Measurements from ENCODE around the gene FAM83E.

The FAM83E gene

GRCh38 chr19:48631225-48631624 lies 16.3 kb upstream of the FAM83E start:
- no peak overlapping the region for H3K4me3 ChIP-seq (ENCODE audit: low read depth, low read length)
- TF ChIP-seq CTCF (IDR thresholded peaks at IDR 0.05; ENCODE audit: insufficient read depth, low read length, missing control alignments), result no peak
- ChIA-PET CTCF (interaction anchor here (0.8 kb wide), 1 partner anchor 15 kb away, joined by 3 read pairs; the partner anchor contains the start of gene CA11), POLR2A (interaction anchor here (1.2 to 3.5 kb wide), 2 partner anchors 12 to 363 kb away, joined by 3 to 12 read pairs; partner anchors contain the start of genes RPL18, RUVBL2 and SPHK2)
- DNase-seq (ENCODE audit: low read depth, low spot score), result no peak

- no peak for TF ChIP-seq CTCF (IDR thresholded peaks at IDR 0.05; ENCODE audit: insufficient read depth, low read length, missing control alignments)
- CTCF ChIA-PET, result interaction anchor here (0.6 kb wide), 1 partner anchor 229 kb away, joined by 3 read pairs; no protein-coding TSS in a partner anchor
- no peak for DNase-seq (ENCODE audit: low read depth, low spot score)
- H3K4me3 ChIP-seq (ENCODE audit: low read depth, low read length), result no peak overlapping the region
- POLR2A ChIA-PET, result interaction anchor here (1.2 to 3.5 kb wide), 2 partner anchors 11 to 363 kb away, joined by 3 to 12 read pairs; partner anchors contain the start of genes RPL18, RUVBL2 and SPHK2
These were observed 15.6 kb upstream of the FAM83E start for GRCh38 chr19:48630296-48631063.

GRCh38 chr19:48629599-48630295 lies 14.9 kb upstream of the FAM83E start:
- H3K4me3 ChIP-seq (ENCODE audit: low read depth, low read length), result no peak overlapping the region
- ChIA-PET CTCF (interaction anchor here (0.6 kb wide), 1 partner anchor 228 kb away, joined by 3 read pairs; no protein-coding TSS in a partner anchor), POLR2A (interaction anchor here (3.5 kb wide), 1 partner anchor 10 kb away, joined by 12 read pairs; the partner anchor contains the start of genes RPL18 and SPHK2)
- no peak for TF ChIP-seq CTCF (IDR thresholded peaks at IDR 0.05; ENCODE audit: insufficient read depth, low read length, missing control alignments)
- no peak for DNase-seq (ENCODE audit: low read depth, low spot score)

GRCh38 chr19:48629297-48629598 lies 14.4 kb upstream of the FAM83E start:
- ChIA-PET POLR2A (no interaction called here), CTCF (no interaction called here)
- no peak overlapping the region for H3K4me3 ChIP-seq (ENCODE audit: low read depth, low read length)
- no peak for TF ChIP-seq CTCF (IDR thresholded peaks at IDR 0.05; ENCODE audit: insufficient read depth, low read length, missing control alignments)
- DNase-seq (ENCODE audit: low read depth, low spot score), result no peak

GRCh38 chr19:48628486-48629296 lies 13.8 kb upstream of the FAM83E start:
- DNase-seq (ENCODE audit: low read depth, low spot score), result no peak
- no peak overlapping the region for H3K4me3 ChIP-seq (ENCODE audit: low read depth, low read length)
- TF ChIP-seq CTCF (IDR thresholded peaks at IDR 0.05; ENCODE audit: insufficient read depth, low read length, missing control alignments), result no peak
- ChIA-PET POLR2A (interaction anchor here (0.8 kb wide), 1 partner anchor 9 kb away, joined by 4 read pairs; the partner anchor contains the start of genes RPL18 and SPHK2), CTCF (no interaction called here)

Measured in AG04449 (cell line).